Liver (tissue), 3 donors: ENCODE data around the gene THSD4.

Experiments
- EGR1 ChIP-seq, 2 donors: IDR thresholded peaks; 2 replicates each; pipeline ENCODE4 v1.6.1; 2016 to 2018; ENCODE audit warnings: antibody characterized with exemption in 2 of 2, low read depth in 2 of 2
- FOXA1 ChIP-seq: IDR thresholded peaks from 2 replicates; pipeline ENCODE4 v1.6.1; 2016; ENCODE audit warnings: antibody characterized with exemption
- GABPA ChIP-seq, 2 donors: IDR thresholded peaks in 1 of 2; conservative IDR thresholded peaks in 1 of 2; 2 replicates each; pipeline ENCODE4 v1.6.1; 2016; ENCODE audit warnings: antibody characterized with exemption in 2 of 2, mild to moderate bottlenecking in 1 of 2, moderate library complexity in 1 of 2
- HNF4G ChIP-seq: IDR thresholded peaks from 2 replicates; pipeline ENCODE4 v1.6.1; 2016; ENCODE audit warnings: antibody characterized with exemption
- JUND ChIP-seq, 2 donors: IDR thresholded peaks; 2 replicates each; pipeline ENCODE4 v1.6.1; 2016; ENCODE audit warnings: antibody characterized with exemption in 2 of 2
- RAD21 ChIP-seq, 2 donors: IDR thresholded peaks; 2 replicates each; pipeline ENCODE4 v1.6.1; 2016; ENCODE audit warnings: antibody characterized with exemption in 2 of 2, mild to moderate bottlenecking in 2 of 2
- RXRA ChIP-seq, 2 donors: IDR thresholded peaks; 2 replicates each; pipeline ENCODE4 v1.6.1; 2017 to 2018; ENCODE audit warnings: antibody characterized with exemption in 2 of 2, mild to moderate bottlenecking in 1 of 2
- SP1 ChIP-seq: IDR thresholded peaks from 2 replicates; pipeline ENCODE4 v1.6.1; 2018; ENCODE audit warnings: antibody characterized with exemption, mild to moderate bottlenecking
- TAF1 ChIP-seq: conservative IDR thresholded peaks from 2 replicates; pipeline ENCODE4 v1.6.1; 2016; ENCODE audit warnings: antibody characterized with exemption, mild to moderate bottlenecking
- ZBTB33 ChIP-seq: IDR thresholded peaks from 2 replicates; pipeline ENCODE4 v1.6.1; 2016; ENCODE audit warnings: antibody characterized with exemption
- TF ChIP-seq, protein P1 (sequence below): fragments of 150-350 bp; IDR thresholded peaks from 2 replicates; pipeline ENCODE4 v1.5.1; 2017; ENCODE audit warnings: improper control_type of control experiment, low read depth, low read length; ENCODE audit not compliant: missing input control
- TF ChIP-seq, protein P2 (sequence below): IDR thresholded peaks from 2 replicates; pipeline ENCODE4 v1.6.1; 2016; ENCODE audit warnings: antibody characterized with exemption, mild to moderate bottlenecking
- TF ChIP-seq, protein P3 (sequence below): IDR thresholded peaks from 2 replicates; pipeline ENCODE4 v1.6.1; 2016; ENCODE audit warnings: antibody characterized with exemption
- TF ChIP-seq, protein P4 (sequence below): IDR thresholded peaks from 2 replicates; pipeline ENCODE4 v1.6.1; 2016; ENCODE audit warnings: antibody characterized with exemption
- donor health status: healthy.
- donor health status: healthy.

GRCh38 chr15:71599418-71600151 is 484.3 kb downstream of the THSD4 start:
- TF ChIP-seq, protein P1, sequence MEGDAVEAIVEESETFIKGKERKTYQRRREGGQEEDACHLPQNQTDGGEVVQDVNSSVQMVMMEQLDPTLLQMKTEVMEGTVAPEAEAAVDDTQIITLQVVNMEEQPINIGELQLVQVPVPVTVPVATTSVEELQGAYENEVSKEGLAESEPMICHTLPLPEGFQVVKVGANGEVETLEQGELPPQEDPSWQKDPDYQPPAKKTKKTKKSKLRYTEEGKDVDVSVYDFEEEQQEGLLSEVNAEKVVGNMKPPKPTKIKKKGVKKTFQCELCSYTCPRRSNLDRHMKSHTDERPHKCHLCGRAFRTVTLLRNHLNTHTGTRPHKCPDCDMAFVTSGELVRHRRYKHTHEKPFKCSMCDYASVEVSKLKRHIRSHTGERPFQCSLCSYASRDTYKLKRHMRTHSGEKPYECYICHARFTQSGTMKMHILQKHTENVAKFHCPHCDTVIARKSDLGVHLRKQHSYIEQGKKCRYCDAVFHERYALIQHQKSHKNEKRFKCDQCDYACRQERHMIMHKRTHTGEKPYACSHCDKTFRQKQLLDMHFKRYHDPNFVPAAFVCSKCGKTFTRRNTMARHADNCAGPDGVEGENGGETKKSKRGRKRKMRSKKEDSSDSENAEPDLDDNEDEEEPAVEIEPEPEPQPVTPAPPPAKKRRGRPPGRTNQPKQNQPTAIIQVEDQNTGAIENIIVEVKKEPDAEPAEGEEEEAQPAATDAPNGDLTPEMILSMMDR, result no peak
- TF ChIP-seq, protein P2, sequence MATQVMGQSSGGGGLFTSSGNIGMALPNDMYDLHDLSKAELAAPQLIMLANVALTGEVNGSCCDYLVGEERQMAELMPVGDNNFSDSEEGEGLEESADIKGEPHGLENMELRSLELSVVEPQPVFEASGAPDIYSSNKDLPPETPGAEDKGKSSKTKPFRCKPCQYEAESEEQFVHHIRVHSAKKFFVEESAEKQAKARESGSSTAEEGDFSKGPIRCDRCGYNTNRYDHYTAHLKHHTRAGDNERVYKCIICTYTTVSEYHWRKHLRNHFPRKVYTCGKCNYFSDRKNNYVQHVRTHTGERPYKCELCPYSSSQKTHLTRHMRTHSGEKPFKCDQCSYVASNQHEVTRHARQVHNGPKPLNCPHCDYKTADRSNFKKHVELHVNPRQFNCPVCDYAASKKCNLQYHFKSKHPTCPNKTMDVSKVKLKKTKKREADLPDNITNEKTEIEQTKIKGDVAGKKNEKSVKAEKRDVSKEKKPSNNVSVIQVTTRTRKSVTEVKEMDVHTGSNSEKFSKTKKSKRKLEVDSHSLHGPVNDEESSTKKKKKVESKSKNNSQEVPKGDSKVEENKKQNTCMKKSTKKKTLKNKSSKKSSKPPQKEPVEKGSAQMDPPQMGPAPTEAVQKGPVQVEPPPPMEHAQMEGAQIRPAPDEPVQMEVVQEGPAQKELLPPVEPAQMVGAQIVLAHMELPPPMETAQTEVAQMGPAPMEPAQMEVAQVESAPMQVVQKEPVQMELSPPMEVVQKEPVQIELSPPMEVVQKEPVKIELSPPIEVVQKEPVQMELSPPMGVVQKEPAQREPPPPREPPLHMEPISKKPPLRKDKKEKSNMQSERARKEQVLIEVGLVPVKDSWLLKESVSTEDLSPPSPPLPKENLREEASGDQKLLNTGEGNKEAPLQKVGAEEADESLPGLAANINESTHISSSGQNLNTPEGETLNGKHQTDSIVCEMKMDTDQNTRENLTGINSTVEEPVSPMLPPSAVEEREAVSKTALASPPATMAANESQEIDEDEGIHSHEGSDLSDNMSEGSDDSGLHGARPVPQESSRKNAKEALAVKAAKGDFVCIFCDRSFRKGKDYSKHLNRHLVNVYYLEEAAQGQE, result no peak
- TF ChIP-seq TAF1, result no peak
- TF ChIP-seq HNF4G, result no peak
- no peak for TF ChIP-seq GABPA (IDR thresholded peaks at IDR 0.05 in 1 of 2, conservative IDR thresholded peaks at IDR 0.05 in 1 of 2)
- TF ChIP-seq, protein P3, sequence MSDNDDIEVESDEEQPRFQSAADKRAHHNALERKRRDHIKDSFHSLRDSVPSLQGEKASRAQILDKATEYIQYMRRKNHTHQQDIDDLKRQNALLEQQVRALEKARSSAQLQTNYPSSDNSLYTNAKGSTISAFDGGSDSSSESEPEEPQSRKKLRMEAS, result no peak
- TF ChIP-seq RXRA (IDR thresholded peaks at IDR 0.05), result no peak
- no peak for TF ChIP-seq ZBTB33
- TF ChIP-seq RAD21 (IDR thresholded peaks at IDR 0.05), result no peak
- TF ChIP-seq SP1, result no peak
- no peak for TF ChIP-seq JUND (IDR thresholded peaks at IDR 0.05)
- TF ChIP-seq, protein P4, sequence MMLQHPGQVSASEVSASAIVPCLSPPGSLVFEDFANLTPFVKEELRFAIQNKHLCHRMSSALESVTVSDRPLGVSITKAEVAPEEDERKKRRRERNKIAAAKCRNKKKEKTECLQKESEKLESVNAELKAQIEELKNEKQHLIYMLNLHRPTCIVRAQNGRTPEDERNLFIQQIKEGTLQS, result no peak
- TF ChIP-seq EGR1 (IDR thresholded peaks at IDR 0.05; ENCODE audit: low read depth in 2 of 2), result no peak
- TF ChIP-seq FOXA1, result no peak
